HepG2 (cell line): ENCODE results near the gene ADCY5. TPM values are rescaled to one million over a fixed set of nuclear protein-coding genes. Genes with fewer than 3 reads are reported as not detected.

ENCODE experiments used
- ATAC-seq: fragments of 200-7000 bp; cut with Tn5 transposase; 3 replicates; pipeline ENCODE4 v1.9.1; 2020; ENCODE audit warnings: mild to moderate bottlenecking, moderate library complexity
- BruUV-seq: library from RNA; stranded (reverse); fragments of 400-500 nt; replicated peaks from 2 replicates; lab custom pipeline; 2021; lab: Mats Ljungman, UMichigan
- CTCF ChIA-PET: fragments of 300-600 bp; formaldehyde crosslinking; extraction: SDS; loops from one replicate; lab custom pipeline; 2021; ENCODE audit warnings: low total read pairs, inconsistent platforms, low intra/inter-chr PET ratio; lab: Yijun Ruan, JAX
- POLR2A ChIA-PET: fragments of 350-600 bp; sonication (Branson Sonifier 250); formaldehyde crosslinking; loops from one replicate; lab custom pipeline; 2020; ENCODE audit warnings: antibody characterized with exemption, inconsistent platforms; lab: Yijun Ruan, JAX
- DNase-seq: peaks from one replicate; pipeline ENCODE4 v3.0.0-alpha.2; 2015; ENCODE audit warnings: low spot score
- FAIRE-seq: peaks from 3 replicates; lab custom pipeline; 2011; peaks lifted over from hg19 to GRCh38; lab: Jason Lieb, UNC
- H2AFZ ChIP-seq: one replicate; pipeline ENCODE4 v1.6.1; 2011; ENCODE audit warnings: low read length, inconsistent platforms
- H3K27ac ChIP-seq: fragments of 300-600 bp; 3 replicates; pipeline ENCODE4 v1.8.0; 2011; ENCODE audit warnings: mixed run types, mild to moderate bottlenecking, mixed read lengths, low read length, inconsistent platforms; ENCODE audit not compliant: insufficient read depth; ENCODE audit errors: extremely low read length
- H3K27me3 ChIP-seq, 2 experiments: fragments of 200-600 bp in 1 of 2; 2 replicates in 1 of 2; 3 replicates in 1 of 2; pipeline versions ENCODE4 v1.6.0 to v1.8.0; 2011; ENCODE audit warnings: low read length in 2 of 2, mild to moderate bottlenecking in 2 of 2, moderate library complexity in 2 of 2, inconsistent platforms in 1 of 2; ENCODE audit not compliant: insufficient read depth in 2 of 2, control insufficient read depth in 1 of 2
- H3K36me3 ChIP-seq, 2 experiments: fragments of 200-600 bp in 1 of 2; replicated peaks in 1 of 2; 2 replicates in 1 of 2; 3 replicates in 1 of 2; pipeline versions ENCODE4 v1.5.1 to v1.8.0; 2011; ENCODE audit warnings: low read length in 2 of 2, inconsistent platforms in 1 of 2; ENCODE audit not compliant: insufficient read depth in 2 of 2, control insufficient read depth in 1 of 2
- H3K4me1 ChIP-seq: 2 replicates; pipeline ENCODE4 v1.5.1; 2012; ENCODE audit warnings: low read length, inconsistent platforms; ENCODE audit not compliant: insufficient read depth
- H3K4me2 ChIP-seq: 2 replicates; pipeline ENCODE4 v1.6.0; 2011; ENCODE audit warnings: low read depth, low read length, inconsistent platforms
- H3K4me3 ChIP-seq, 3 experiments: fragments of 200-600 bp in 1 of 3; sonication (generic), shearing (Covaris generic) in 1 of 3; replicated peaks in 1 of 3; 2 replicates each; pipeline ENCODE4 v1.5.1; 2011 to 2016; ENCODE audit warnings: low read length in 3 of 3, inconsistent platforms in 2 of 3, low read depth in 2 of 3, mild to moderate bottlenecking in 2 of 3, control low read depth in 1 of 3, mixed read lengths in 1 of 3; ENCODE audit not compliant: insufficient read depth in 1 of 3
- H3K79me2 ChIP-seq: one replicate; pipeline ENCODE4 v1.6.1; 2011; ENCODE audit warnings: low read length, inconsistent platforms; ENCODE audit not compliant: insufficient read depth
- H3K9ac ChIP-seq: 2 replicates; pipeline ENCODE4 v1.6.0; 2011; ENCODE audit warnings: mild to moderate bottlenecking, low read depth, low read length, inconsistent platforms; ENCODE audit not compliant: insufficient read depth
- H3K9me3 ChIP-seq: 2 replicates; pipeline ENCODE4 v1.5.1; 2012; ENCODE audit warnings: mild to moderate bottlenecking, low read length
- H4K20me1 ChIP-seq: 2 replicates; pipeline ENCODE4 v1.6.0; 2011; ENCODE audit warnings: inconsistent platforms, mild to moderate bottlenecking, low read length, moderate library complexity; ENCODE audit not compliant: insufficient read depth
- ARID2 ChIP-seq: sonication (generic); formaldehyde crosslinking; IDR thresholded peaks from 2 replicates; pipeline ENCODE4 v1.8.1; 2022; ENCODE audit warnings: mild to moderate bottlenecking, missing genetic modification reagents, borderline replicate concordance
- ELF1 ChIP-seq: sonication (generic); formaldehyde crosslinking; IDR thresholded peaks from 2 replicates; pipeline ENCODE4 v1.4.0; 2020; ENCODE audit warnings: missing genetic modification reagents
- HNF4G ChIP-seq, 2 experiments: sonication (generic) in 1 of 2; formaldehyde crosslinking in 1 of 2; IDR thresholded peaks; 2 replicates each; pipeline versions ENCODE4 v1.4.0 to v1.6.1; 2011 to 2020; ENCODE audit warnings: borderline replicate concordance in 2 of 2, low read depth in 2 of 2, mild to moderate bottlenecking in 2 of 2, low read length in 1 of 2, missing genetic modification reagents in 1 of 2, moderate library complexity in 1 of 2
- MAFG ChIP-seq: sonication (generic); formaldehyde crosslinking; IDR thresholded peaks from 2 replicates; pipeline ENCODE4 v1.5.1; 2020; ENCODE audit warnings: mild to moderate bottlenecking, missing genetic modification reagents
- NONO ChIP-seq, 2 experiments: fragments of 450-650 bp in 1 of 2; sonication (generic) in 1 of 2; formaldehyde crosslinking in 1 of 2; IDR thresholded peaks in 1 of 2; conservative IDR thresholded peaks in 1 of 2; 2 replicates each; pipeline versions ENCODE4 v1.6.1 to v1.8.0; 2017 to 2022; ENCODE audit warnings: mild to moderate bottlenecking in 1 of 2, missing genetic modification reagents in 1 of 2, moderate library complexity in 1 of 2
- WGBS: methylation state at CpG from one replicate; pipeline ENCODE4 v1.1.6; 2017; ENCODE audit warnings: low lambda C conversion rate; 5-methylcytosine and 5-hydroxymethylcytosine counted together
- in situ Hi-C: cut with HindIII; loops from 2 replicates; pipeline ENCODE4 v1.10.0; 2017; ENCODE audit warnings: low pct_unique_long_range_greater_than_20kb; ENCODE audit not compliant: extremely low pct_ligation_motif_present
- intact Hi-C: fragments of 100-400 bp; cut with micrococcal nuclease; formaldehyde crosslinking; loops from one replicate; pipeline ENCODE4 v1.10.0; 2022; ENCODE audit not compliant: unreplicated experiment
- polyA plus RNA-seq, 8 experiments: library from polyadenylated mRNA; depleted of rRNA in 3 of 8; stranded (reverse) in 7 of 8; unstranded in 1 of 8; fragments of >200 nt; fragmentation: Illumina TruSeq in 4 of 8; extraction: Trizol in 4 of 8; gene quantifications; 2 replicates each; pipeline versions ENCODE4 v1.2.1 to v1.2.3, GENCODE V29; 2011 to 2016; ENCODE audit warnings: low read depth in 4 of 8, missing spikeins in 1 of 8, mixed read lengths in 1 of 8; ENCODE audit not compliant: insufficient read depth in 1 of 8
- total RNA-seq, 5 experiments: library from RNA; depleted of rRNA; stranded (reverse); fragments of >200 nt; fragmentation: Illumina TruSeq; extraction: Trizol; gene quantifications; 2 replicates each; pipeline ENCODE4 v1.2.3, GENCODE V29; 2016; ENCODE audit warnings: low read depth in 1 of 5
- TF ChIP-seq, protein P1 (sequence below): sonication (generic); formaldehyde crosslinking; IDR thresholded peaks from 2 replicates; pipeline ENCODE4 v1.4.0; 2020; ENCODE audit warnings: low read depth, mild to moderate bottlenecking, missing genetic modification reagents
- TF ChIP-seq, protein P2 (sequence below), 2 experiments: fragments of 450-650 bp in 1 of 2; sonication (generic) in 1 of 2; formaldehyde crosslinking in 1 of 2; IDR thresholded peaks; 2 replicates each; pipeline versions ENCODE4 v1.6.1 to v1.8.0; 2016 to 2022; ENCODE audit warnings: antibody characterized with exemption in 1 of 2, mild to moderate bottlenecking in 1 of 2, missing genetic modification reagents in 1 of 2

ADCY5 gene
- total and polyA plus RNA-seq, 2 of the 13 experiments (the other 11 are each of a cell fraction or from before 2014, with no cell fraction given): not detected

DNA sequence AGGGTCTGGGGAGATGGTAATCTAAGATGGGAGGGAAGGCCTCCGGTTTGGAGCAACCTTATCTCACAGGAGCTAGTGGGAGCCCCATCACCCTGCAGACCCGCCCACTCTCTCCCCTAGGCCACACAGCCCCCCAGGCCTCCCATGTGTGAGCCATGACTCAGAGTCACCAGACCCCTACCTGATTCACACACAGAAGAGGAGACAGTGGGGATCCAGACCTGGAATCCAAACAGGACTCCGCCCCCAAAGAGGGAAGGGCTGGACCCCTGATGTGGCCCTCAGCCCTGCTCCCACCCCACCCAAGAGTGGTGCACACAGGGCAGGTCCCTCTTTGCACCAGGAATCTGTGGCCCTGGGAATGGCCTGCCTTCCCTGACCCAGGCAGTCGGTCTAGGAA, 97.4 kb downstream of the ADCY5 start:
- H3K79me2 ChIP-seq: no peaks in the 10 kb centered on the region

More for the DNA sequence above, 97.4 kb downstream of the ADCY5 start:
- 0% methylated on average over 1 of the region's 4 CpGs for WGBS
- POLR2A ChIA-PET: no interaction called here
- Histone ChIP-seq H3K4me1 (no peaks in the 10 kb centered on the region), H2AFZ (no peak overlapping the region), H3K4me2 (no peak overlapping the region), H3K9me3 (no peaks in the 10 kb centered on the region; the same call in 1 of the 2 replicates), H3K9ac (no peak overlapping the region), H4K20me1 (no peaks in the 10 kb centered on the region), H3K27me3 (peaks cover 7 to 51% of the 10 kb centered on the region in 2 experiments; a peak in 4 of 5 replicates), H3K27ac (no peak overlapping the region), H3K36me3 (no peaks in the 10 kb centered on the region), H3K4me3 (no peak overlapping the region)
- DNase-seq (no peak), ATAC-seq (no peak), FAIRE-seq (no peak)
- CTCF ChIA-PET: no interaction called here
- in situ Hi-C loops: no loop called here
- intact Hi-C loops: no loop called here
- TF ChIP-seq, protein P1, sequence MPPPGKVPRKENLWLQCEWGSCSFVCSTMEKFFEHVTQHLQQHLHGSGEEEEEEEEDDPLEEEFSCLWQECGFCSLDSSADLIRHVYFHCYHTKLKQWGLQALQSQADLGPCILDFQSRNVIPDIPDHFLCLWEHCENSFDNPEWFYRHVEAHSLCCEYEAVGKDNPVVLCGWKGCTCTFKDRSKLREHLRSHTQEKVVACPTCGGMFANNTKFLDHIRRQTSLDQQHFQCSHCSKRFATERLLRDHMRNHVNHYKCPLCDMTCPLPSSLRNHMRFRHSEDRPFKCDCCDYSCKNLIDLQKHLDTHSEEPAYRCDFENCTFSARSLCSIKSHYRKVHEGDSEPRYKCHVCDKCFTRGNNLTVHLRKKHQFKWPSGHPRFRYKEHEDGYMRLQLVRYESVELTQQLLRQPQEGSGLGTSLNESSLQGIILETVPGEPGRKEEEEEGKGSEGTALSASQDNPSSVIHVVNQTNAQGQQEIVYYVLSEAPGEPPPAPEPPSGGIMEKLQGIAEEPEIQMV: no peak
- TF ChIP-seq ELF1 (CRISPR knock-in tag) (no peak), ARID2 (no peak), MAFG (no peak), HNF4G (IDR thresholded peaks at IDR 0.05; ENCODE audit: borderline replicate concordance, low read depth, low read length) (no peak), HNF4G (CRISPR knock-in tag; IDR thresholded peaks at IDR 0.05; ENCODE audit: borderline replicate concordance, low read depth) (no peak), NONO (IDR thresholded peaks at IDR 0.05) (no peak), NONO (CRISPR knock-in tag; conservative IDR thresholded peaks at IDR 0.05) (no peak)
- TF ChIP-seq, protein P2, sequence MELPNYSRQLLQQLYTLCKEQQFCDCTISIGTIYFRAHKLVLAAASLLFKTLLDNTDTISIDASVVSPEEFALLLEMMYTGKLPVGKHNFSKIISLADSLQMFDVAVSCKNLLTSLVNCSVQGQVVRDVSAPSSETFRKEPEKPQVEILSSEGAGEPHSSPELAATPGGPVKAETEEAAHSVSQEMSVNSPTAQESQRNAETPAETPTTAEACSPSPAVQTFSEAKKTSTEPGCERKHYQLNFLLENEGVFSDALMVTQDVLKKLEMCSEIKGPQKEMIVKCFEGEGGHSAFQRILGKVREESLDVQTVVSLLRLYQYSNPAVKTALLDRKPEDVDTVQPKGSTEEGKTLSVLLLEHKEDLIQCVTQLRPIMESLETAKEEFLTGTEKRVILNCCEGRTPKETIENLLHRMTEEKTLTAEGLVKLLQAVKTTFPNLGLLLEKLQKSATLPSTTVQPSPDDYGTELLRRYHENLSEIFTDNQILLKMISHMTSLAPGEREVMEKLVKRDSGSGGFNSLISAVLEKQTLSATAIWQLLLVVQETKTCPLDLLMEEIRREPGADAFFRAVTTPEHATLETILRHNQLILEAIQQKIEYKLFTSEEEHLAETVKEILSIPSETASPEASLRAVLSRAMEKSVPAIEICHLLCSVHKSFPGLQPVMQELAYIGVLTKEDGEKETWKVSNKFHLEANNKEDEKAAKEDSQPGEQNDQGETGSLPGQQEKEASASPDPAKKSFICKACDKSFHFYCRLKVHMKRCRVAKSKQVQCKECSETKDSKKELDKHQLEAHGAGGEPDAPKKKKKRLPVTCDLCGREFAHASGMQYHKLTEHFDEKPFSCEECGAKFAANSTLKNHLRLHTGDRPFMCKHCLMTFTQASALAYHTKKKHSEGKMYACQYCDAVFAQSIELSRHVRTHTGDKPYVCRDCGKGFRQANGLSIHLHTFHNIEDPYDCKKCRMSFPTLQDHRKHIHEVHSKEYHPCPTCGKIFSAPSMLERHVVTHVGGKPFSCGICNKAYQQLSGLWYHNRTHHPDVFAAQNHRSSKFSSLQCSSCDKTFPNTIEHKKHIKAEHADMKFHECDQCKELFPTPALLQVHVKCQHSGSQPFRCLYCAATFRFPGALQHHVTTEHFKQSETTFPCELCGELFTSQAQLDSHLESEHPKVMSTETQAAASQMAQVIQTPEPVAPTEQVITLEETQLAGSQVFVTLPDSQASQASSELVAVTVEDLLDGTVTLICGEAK (IDR thresholded peaks at IDR 0.05): no peak
- TF ChIP-seq, protein P2 (CRISPR knock-in tag; IDR thresholded peaks at IDR 0.05): no peak
- BruUV-seq: no TSS peak
